ENCODE measurements around the gene LLGL2.

GRCh38 chr17:75592348-75593020 lies 67.0 kb downstream of the LLGL2 start:
- TF ChIP-seq CTCF (IDR thresholded peaks at IDR 0.05) (no peak), EZH2 (IDR thresholded peaks at IDR 0.05; ENCODE audit: borderline replicate concordance, insufficient read depth, low read depth, low read length, poor library complexity, severe bottlenecking) (no peak)
